ENCODE measurements around the gene XPO5. TPM values are rescaled to one million over a fixed set of nuclear protein-coding genes. Genes with fewer than 3 reads are reported as not detected.
A peak's percentile ranks its signal among the peaks of the same experiment; 100 is the strongest.

Gene XPO5
- polyA plus RNA-seq, 1 experiment: 37.7 TPM

DNA sequence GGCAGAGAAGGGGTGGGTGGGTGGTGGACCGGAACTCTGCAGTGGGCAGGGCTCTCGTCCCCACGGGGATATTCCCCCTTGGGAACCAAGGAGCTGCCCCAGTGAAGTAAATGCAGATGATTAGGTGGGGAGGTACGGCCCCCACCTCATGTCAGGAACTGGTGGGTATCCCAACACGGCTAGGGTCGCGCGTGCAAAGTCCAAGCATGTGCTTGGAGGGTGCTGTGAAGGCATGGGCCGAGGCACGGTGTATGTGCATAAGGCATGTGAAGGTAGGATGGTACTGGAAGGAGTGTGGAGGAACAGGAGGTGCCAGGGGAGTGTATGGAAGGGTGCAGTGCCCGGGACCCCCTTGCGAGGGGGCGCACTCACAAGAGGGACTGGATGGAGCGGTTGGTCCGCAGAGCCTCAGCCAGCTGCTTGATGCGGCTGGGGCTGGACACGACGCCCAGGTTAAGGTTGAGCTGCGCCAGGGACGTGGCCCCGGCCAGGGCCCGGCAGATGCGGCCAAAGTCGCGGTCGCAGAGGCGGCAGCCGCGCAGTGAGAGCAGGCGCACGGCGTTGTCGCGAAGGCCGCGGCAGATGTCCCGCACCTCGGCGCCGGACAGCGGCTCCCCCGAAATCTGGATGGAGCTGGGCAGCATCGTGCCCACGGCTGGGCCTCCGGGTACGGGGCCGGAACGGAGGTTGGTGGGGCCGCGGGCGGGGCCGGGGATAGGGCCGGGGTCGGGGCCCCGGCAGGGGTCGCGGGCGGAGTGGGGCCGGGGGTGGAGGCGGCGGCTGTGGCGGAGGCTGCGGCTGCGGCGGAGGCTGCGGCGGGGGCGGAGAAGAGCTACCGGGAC, 66.5 kb downstream of the XPO5 start:
- POLR2A ChIA-PET: interaction anchor here (0.6 kb wide), 1 partner anchor 505 kb away, joined by 5 read pairs; no protein-coding TSS in a partner anchor
- Histone ChIP-seq H3K27me3 (ENCODE audit: control insufficient read depth, insufficient read depth, low read length) (no peaks in the 10 kb centered on the region), H3K4me3 (ENCODE audit: low read depth, low read length) (peak overlapping the region; percentile 61), H3K36me3 (ENCODE audit: control insufficient read depth, insufficient read depth, low read length) (peaks cover 33% of the 10 kb centered on the region)
- no peak for DNase-seq (ENCODE audit: low read depth)
- CTCF ChIA-PET: interaction anchor here (0.6 to 12.0 kb wide), 8 partner anchors 10 to 247 kb away, joined by 3 to 136 read pairs (median 12); partner anchors contain the start of gene DLK2
- TF ChIP-seq, protein P1, sequence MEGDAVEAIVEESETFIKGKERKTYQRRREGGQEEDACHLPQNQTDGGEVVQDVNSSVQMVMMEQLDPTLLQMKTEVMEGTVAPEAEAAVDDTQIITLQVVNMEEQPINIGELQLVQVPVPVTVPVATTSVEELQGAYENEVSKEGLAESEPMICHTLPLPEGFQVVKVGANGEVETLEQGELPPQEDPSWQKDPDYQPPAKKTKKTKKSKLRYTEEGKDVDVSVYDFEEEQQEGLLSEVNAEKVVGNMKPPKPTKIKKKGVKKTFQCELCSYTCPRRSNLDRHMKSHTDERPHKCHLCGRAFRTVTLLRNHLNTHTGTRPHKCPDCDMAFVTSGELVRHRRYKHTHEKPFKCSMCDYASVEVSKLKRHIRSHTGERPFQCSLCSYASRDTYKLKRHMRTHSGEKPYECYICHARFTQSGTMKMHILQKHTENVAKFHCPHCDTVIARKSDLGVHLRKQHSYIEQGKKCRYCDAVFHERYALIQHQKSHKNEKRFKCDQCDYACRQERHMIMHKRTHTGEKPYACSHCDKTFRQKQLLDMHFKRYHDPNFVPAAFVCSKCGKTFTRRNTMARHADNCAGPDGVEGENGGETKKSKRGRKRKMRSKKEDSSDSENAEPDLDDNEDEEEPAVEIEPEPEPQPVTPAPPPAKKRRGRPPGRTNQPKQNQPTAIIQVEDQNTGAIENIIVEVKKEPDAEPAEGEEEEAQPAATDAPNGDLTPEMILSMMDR (IDR thresholded peaks at IDR 0.05; ENCODE audit: insufficient read depth, low read depth, low read length): 0 out of 2 replicates have a peak, but pooled peaks have one; percentile 4

DNA sequence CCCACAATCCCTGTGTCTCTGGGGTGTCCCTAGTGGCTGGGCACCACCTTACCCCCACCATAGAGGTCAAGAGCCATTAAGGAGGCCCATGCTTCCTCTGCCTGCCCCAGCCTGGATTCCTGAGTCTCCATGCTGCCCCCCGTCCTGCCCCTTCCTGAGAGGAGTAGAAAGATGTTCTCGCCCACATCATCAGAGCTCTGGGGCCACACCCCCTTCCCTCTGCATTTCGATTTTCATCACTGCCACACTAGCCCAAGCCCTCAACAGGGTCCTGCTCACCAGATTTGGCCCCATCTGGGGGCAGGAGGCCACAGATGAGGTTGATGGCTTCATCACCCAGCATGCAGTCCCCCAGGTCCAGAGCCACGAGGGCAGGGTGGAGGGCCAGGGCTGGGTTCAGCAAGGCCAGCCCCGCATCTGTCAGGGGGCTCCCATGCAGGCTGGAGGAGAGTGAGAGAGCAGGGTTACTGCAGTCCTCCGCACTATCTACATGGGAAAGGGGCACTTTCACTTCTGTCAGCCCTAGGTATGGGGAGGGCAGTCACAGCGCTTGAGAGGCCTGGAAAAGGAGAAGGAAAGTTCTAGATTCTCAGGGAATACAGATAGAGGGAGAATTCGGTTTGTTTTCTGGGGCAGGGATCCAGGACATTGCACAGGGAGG, 67.2 kb downstream of the XPO5 start:
- TF ChIP-seq, protein P1 (IDR thresholded peaks at IDR 0.05; ENCODE audit: insufficient read depth, low read depth, low read length): no peak
- Histone ChIP-seq H3K36me3 (ENCODE audit: control insufficient read depth, insufficient read depth, low read length) (peaks cover 32% of the 10 kb centered on the region), H3K27me3 (ENCODE audit: control insufficient read depth, insufficient read depth, low read length) (no peaks in the 10 kb centered on the region), H3K4me3 (ENCODE audit: low read depth, low read length) (no peak overlapping the region)
- DNase-seq (ENCODE audit: low read depth): no peak
- CTCF ChIA-PET: interaction anchor here (1.6 to 12.0 kb wide), 9 partner anchors 8 to 246 kb away, joined by 4 to 136 read pairs (median 11); partner anchors contain the start of genes DLK2, POLR1C and YIPF3
- POLR2A ChIA-PET: interaction anchor here (0.6 kb wide), 1 partner anchor 66 kb away, joined by 3 read pairs; no protein-coding TSS in a partner anchor

DNA sequence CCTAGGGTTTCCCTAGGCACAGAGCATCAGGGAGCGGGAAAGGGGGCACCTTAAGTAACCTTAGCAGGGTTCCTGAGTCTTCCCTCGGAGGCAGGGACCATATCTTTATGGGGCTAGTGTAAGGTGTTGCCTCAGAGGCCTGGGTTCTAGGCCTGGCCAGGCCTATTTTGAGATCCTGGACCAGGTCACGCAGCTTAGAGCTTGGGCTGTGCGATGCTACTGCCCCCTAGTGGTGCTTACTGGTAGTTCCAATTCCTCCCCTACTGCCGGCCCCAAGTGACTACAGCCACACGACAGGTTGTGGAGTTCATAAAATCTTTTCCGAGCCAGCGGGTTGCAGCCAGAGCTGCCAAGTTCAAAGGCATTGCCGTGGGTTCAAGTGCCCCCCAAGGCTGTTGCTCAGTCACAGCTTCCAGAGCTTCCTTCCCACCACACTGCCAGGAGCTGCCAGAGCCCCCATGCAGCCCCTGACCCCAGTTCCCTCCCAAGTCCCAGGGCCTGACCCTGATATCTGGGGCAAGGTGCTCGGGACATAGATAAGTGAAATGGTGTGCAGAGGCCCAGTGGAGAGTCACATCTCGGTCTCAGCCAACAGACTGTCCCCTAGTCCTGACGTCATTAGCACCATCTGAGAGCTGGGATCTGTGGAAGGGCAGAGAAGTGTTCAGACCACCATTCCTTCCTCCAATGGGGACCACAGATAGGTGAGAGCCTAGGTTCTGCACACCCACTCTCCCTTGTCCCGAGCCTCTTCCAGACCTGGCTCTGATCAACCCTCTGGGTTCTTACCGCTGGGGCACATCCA, 69.0 kb downstream of the XPO5 start:
- TF ChIP-seq, protein P1 (IDR thresholded peaks at IDR 0.05; ENCODE audit: insufficient read depth, low read depth, low read length): peak; percentile 95
- Histone ChIP-seq H3K4me3 (ENCODE audit: low read depth, low read length) (no peak overlapping the region), H3K36me3 (ENCODE audit: control insufficient read depth, insufficient read depth, low read length) (peaks cover 31% of the 10 kb centered on the region), H3K27me3 (ENCODE audit: control insufficient read depth, insufficient read depth, low read length) (no peaks in the 10 kb centered on the region)
- ChIA-PET POLR2A (interaction anchor here (0.6 to 0.7 kb wide), 2 partner anchors 10 to 30 kb away, joined by 4 to 13 read pairs; partner anchors contain the start of gene TJAP1), CTCF (interaction anchor here (0.5 to 12.0 kb wide), 42 partner anchors 9 to 509 kb away, joined by 3 to 136 read pairs (median 5); partner anchors contain the start of genes DLK2, DNPH1, POLR1C and TJAP1)
- no peak for DNase-seq (ENCODE audit: low read depth)

DNA sequence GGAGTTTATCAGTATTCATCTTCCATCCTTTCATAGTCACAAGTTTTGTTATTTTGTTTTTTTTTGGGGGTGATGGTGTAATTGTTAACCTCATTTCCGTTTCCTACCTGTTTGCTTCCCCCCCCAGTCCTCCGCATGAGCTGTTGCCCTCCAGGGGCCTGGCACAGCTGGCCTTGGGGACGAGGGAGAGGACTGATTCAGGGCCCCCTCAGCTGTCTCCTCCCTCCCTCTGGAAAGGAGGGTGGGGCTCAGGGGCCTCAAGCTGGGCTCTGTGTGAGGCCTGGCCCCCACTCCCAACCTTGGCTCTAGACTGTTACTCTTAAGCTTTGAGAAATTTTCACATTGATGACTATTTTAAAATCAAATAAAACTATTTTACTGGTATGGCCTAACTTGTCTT, 69.7 kb downstream of the XPO5 start:
- TF ChIP-seq, protein P1 (IDR thresholded peaks at IDR 0.05; ENCODE audit: insufficient read depth, low read depth, low read length): no peak
- ChIA-PET CTCF (interaction anchor here (0.5 to 12.0 kb wide), 29 partner anchors 10 to 510 kb away, joined by 3 to 136 read pairs (median 5); partner anchors contain the start of genes DLK2, DNPH1, POLR1C and YIPF3), POLR2A (interaction anchor here (0.6 to 0.7 kb wide), 2 partner anchors 9 to 29 kb away, joined by 4 to 13 read pairs; partner anchors contain the start of gene TJAP1)
- Histone ChIP-seq H3K4me3 (ENCODE audit: low read depth, low read length) (no peak overlapping the region), H3K27me3 (ENCODE audit: control insufficient read depth, insufficient read depth, low read length) (no peaks in the 10 kb centered on the region), H3K36me3 (ENCODE audit: control insufficient read depth, insufficient read depth, low read length) (peaks cover 28% of the 10 kb centered on the region)
- no peak for DNase-seq (ENCODE audit: low read depth)
